HepG2 (cell line): ENCODE results near the gene KRTAP3-3. TPM values are rescaled to one million over a fixed set of nuclear protein-coding genes. Genes with fewer than 3 reads are reported as not detected.
A peak's percentile ranks its signal among the peaks of the same experiment; 100 is the strongest.
"Not testable (repeated sequence)": the region's sequence is repeated elsewhere in the genome, so short reads cannot be mapped to it uniquely, and the experiment has no call there.

Source experiments
- ATAC-seq: fragments of 200-7000 bp; cut with Tn5 transposase; 3 replicates; pipeline ENCODE4 v1.9.1; 2020; ENCODE audit warnings: mild to moderate bottlenecking, moderate library complexity
- BruUV-seq: library from RNA; stranded (reverse); fragments of 400-500 nt; replicated peaks from 2 replicates; lab custom pipeline; 2021; lab: Mats Ljungman, UMichigan
- CTCF ChIA-PET: fragments of 300-600 bp; formaldehyde crosslinking; extraction: SDS; loops from one replicate; lab custom pipeline; 2021; ENCODE audit warnings: low total read pairs, inconsistent platforms, low intra/inter-chr PET ratio; lab: Yijun Ruan, JAX
- POLR2A ChIA-PET: fragments of 350-600 bp; sonication (Branson Sonifier 250); formaldehyde crosslinking; loops from one replicate; lab custom pipeline; 2020; ENCODE audit warnings: antibody characterized with exemption, inconsistent platforms; lab: Yijun Ruan, JAX
- DNase-seq: peaks from one replicate; pipeline ENCODE4 v3.0.0-alpha.2; 2015; ENCODE audit warnings: low spot score
- FAIRE-seq: peaks from 3 replicates; lab custom pipeline; 2011; peaks lifted over from hg19 to GRCh38; lab: Jason Lieb, UNC
- H2AFZ ChIP-seq: one replicate; pipeline ENCODE4 v1.6.1; 2011; ENCODE audit warnings: low read length, inconsistent platforms
- H3K27ac ChIP-seq: fragments of 300-600 bp; 3 replicates; pipeline ENCODE4 v1.8.0; 2011; ENCODE audit warnings: mixed run types, mild to moderate bottlenecking, mixed read lengths, low read length, inconsistent platforms; ENCODE audit not compliant: insufficient read depth; ENCODE audit errors: extremely low read length
- H3K27me3 ChIP-seq, 2 experiments: fragments of 200-600 bp in 1 of 2; 2 replicates in 1 of 2; 3 replicates in 1 of 2; pipeline versions ENCODE4 v1.6.0 to v1.8.0; 2011; ENCODE audit warnings: low read length in 2 of 2, mild to moderate bottlenecking in 2 of 2, moderate library complexity in 2 of 2, inconsistent platforms in 1 of 2; ENCODE audit not compliant: insufficient read depth in 2 of 2, control insufficient read depth in 1 of 2
- H3K36me3 ChIP-seq, 2 experiments: fragments of 200-600 bp in 1 of 2; replicated peaks in 1 of 2; 2 replicates in 1 of 2; 3 replicates in 1 of 2; pipeline versions ENCODE4 v1.5.1 to v1.8.0; 2011; ENCODE audit warnings: low read length in 2 of 2, inconsistent platforms in 1 of 2; ENCODE audit not compliant: insufficient read depth in 2 of 2, control insufficient read depth in 1 of 2
- H3K4me1 ChIP-seq: 2 replicates; pipeline ENCODE4 v1.5.1; 2012; ENCODE audit warnings: low read length, inconsistent platforms; ENCODE audit not compliant: insufficient read depth
- H3K4me2 ChIP-seq: 2 replicates; pipeline ENCODE4 v1.6.0; 2011; ENCODE audit warnings: low read depth, low read length, inconsistent platforms
- H3K4me3 ChIP-seq, 3 experiments: fragments of 200-600 bp in 1 of 3; sonication (generic), shearing (Covaris generic) in 1 of 3; replicated peaks in 1 of 3; 2 replicates each; pipeline ENCODE4 v1.5.1; 2011 to 2016; ENCODE audit warnings: low read length in 3 of 3, inconsistent platforms in 2 of 3, low read depth in 2 of 3, mild to moderate bottlenecking in 2 of 3, control low read depth in 1 of 3, mixed read lengths in 1 of 3; ENCODE audit not compliant: insufficient read depth in 1 of 3
- H3K79me2 ChIP-seq: one replicate; pipeline ENCODE4 v1.6.1; 2011; ENCODE audit warnings: low read length, inconsistent platforms; ENCODE audit not compliant: insufficient read depth
- H3K9ac ChIP-seq: 2 replicates; pipeline ENCODE4 v1.6.0; 2011; ENCODE audit warnings: mild to moderate bottlenecking, low read depth, low read length, inconsistent platforms; ENCODE audit not compliant: insufficient read depth
- H3K9me3 ChIP-seq: 2 replicates; pipeline ENCODE4 v1.5.1; 2012; ENCODE audit warnings: mild to moderate bottlenecking, low read length
- H4K20me1 ChIP-seq: 2 replicates; pipeline ENCODE4 v1.6.0; 2011; ENCODE audit warnings: inconsistent platforms, mild to moderate bottlenecking, low read length, moderate library complexity; ENCODE audit not compliant: insufficient read depth
- STAG1 ChIP-seq: sonication (generic); formaldehyde crosslinking; IDR thresholded peaks from 2 replicates; pipeline ENCODE4 v1.4.0; 2020; ENCODE audit warnings: missing genetic modification reagents
- WGBS: methylation state at CpG from one replicate; pipeline ENCODE4 v1.1.6; 2017; ENCODE audit warnings: low lambda C conversion rate; 5-methylcytosine and 5-hydroxymethylcytosine counted together
- in situ Hi-C: cut with HindIII; loops from 2 replicates; pipeline ENCODE4 v1.10.0; 2017; ENCODE audit warnings: low pct_unique_long_range_greater_than_20kb; ENCODE audit not compliant: extremely low pct_ligation_motif_present
- intact Hi-C: fragments of 100-400 bp; cut with micrococcal nuclease; formaldehyde crosslinking; loops from one replicate; pipeline ENCODE4 v1.10.0; 2022; ENCODE audit not compliant: unreplicated experiment
- polyA plus RNA-seq, 8 experiments: library from polyadenylated mRNA; depleted of rRNA in 3 of 8; stranded (reverse) in 7 of 8; unstranded in 1 of 8; fragments of >200 nt; fragmentation: Illumina TruSeq in 4 of 8; extraction: Trizol in 4 of 8; gene quantifications; 2 replicates each; pipeline versions ENCODE4 v1.2.1 to v1.2.3, GENCODE V29; 2011 to 2016; ENCODE audit warnings: low read depth in 4 of 8, missing spikeins in 1 of 8, mixed read lengths in 1 of 8; ENCODE audit not compliant: insufficient read depth in 1 of 8
- total RNA-seq, 5 experiments: library from RNA; depleted of rRNA; stranded (reverse); fragments of >200 nt; fragmentation: Illumina TruSeq; extraction: Trizol; gene quantifications; 2 replicates each; pipeline ENCODE4 v1.2.3, GENCODE V29; 2016; ENCODE audit warnings: low read depth in 1 of 5
- TF ChIP-seq, protein P1 (sequence below): sonication (generic); formaldehyde crosslinking; IDR thresholded peaks from 2 replicates; pipeline ENCODE4 v1.5.1; 2020; ENCODE audit warnings: mild to moderate bottlenecking, missing genetic modification reagents, moderate library complexity

Gene KRTAP3-3
- total and polyA plus RNA-seq, 2 of the 13 experiments (the other 11 are each of a cell fraction or from before 2014, with no cell fraction given), result not detected

DNA sequence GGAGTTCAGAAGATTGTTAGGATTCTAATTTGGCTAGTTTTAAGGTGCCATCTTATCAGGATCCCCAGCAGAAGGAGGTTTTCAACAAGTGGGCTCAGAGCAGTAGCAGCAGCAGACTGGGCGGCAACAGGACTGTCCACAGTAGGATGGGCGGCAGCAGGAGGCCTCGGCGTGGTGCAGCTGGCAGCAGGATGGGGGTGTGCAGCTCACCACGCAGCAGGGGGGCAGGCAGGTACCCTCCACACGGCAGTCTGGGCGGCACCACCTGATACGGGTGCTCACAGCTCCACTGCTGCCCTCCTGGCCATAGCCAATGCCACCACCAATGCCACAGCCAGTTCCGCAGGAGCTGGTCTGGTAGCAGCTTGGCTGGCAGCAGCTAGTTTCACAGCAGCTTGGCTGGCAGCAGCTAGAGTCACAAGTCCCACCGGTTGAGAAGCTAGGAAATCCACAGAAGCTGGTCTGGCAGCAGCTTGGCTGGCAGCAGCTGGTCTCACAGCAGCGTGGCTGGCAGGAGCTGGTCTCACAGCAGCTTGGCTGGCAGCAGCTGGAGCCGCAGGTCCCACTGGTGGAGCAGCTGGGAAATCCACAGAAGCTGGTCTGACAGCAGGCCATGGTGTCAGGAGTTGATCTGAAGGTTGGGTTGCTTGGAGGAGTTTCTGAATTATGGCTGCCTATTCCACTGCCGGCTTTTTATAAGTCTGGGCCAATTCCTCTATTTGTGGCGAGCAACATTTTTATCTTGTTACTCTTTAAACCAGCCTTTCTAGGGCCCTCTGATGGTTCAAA, 47.0 kb upstream of the KRTAP3-3 start, which contains the start of gene KRTAP1-1:
TSS of gene KRTAP1-1 (minus strand) at position 668 of the 789 bp plus-strand sequence. CDS start at position 615, 53 bp downstream.
- FAIRE-seq, H3K27ac ChIP-seq, BruUV-seq, ATAC-seq, H3K36me3 ChIP-seq, H2AFZ ChIP-seq, in situ Hi-C loops, CTCF ChIA-PET, H3K79me2 ChIP-seq, H3K4me2 ChIP-seq, H3K27me3 ChIP-seq, H3K4me1 ChIP-seq, DNase-seq, H4K20me1 ChIP-seq, POLR2A ChIA-PET, H3K4me3 ChIP-seq, H3K9ac ChIP-seq: not testable (repeated sequence)
- TF ChIP-seq, protein P1, sequence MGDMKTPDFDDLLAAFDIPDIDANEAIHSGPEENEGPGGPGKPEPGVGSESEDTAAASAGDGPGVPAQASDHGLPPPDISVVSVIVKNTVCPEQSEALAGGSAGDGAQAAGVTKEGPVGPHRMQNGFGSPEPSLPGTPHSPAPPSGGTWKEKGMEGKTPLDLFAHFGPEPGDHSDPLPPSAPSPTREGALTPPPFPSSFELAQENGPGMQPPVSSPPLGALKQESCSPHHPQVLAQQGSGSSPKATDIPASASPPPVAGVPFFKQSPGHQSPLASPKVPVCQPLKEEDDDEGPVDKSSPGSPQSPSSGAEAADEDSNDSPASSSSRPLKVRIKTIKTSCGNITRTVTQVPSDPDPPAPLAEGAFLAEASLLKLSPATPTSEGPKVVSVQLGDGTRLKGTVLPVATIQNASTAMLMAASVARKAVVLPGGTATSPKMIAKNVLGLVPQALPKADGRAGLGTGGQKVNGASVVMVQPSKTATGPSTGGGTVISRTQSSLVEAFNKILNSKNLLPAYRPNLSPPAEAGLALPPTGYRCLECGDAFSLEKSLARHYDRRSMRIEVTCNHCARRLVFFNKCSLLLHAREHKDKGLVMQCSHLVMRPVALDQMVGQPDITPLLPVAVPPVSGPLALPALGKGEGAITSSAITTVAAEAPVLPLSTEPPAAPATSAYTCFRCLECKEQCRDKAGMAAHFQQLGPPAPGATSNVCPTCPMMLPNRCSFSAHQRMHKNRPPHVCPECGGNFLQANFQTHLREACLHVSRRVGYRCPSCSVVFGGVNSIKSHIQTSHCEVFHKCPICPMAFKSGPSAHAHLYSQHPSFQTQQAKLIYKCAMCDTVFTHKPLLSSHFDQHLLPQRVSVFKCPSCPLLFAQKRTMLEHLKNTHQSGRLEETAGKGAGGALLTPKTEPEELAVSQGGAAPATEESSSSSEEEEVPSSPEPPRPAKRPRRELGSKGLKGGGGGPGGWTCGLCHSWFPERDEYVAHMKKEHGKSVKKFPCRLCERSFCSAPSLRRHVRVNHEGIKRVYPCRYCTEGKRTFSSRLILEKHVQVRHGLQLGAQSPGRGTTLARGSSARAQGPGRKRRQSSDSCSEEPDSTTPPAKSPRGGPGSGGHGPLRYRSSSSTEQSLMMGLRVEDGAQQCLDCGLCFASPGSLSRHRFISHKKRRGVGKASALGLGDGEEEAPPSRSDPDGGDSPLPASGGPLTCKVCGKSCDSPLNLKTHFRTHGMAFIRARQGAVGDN, result peak; percentile 29
- TF ChIP-seq STAG1 (CRISPR knock-in tag), result 0 out of 2 replicates have a peak, but pooled peaks have one; percentile 3
- H3K9me3 ChIP-seq, result peaks cover 11% of the 10 kb centered on the region
- intact Hi-C loops, result loop anchor here (10.0 kb wide), 1 partner anchor 136 kb away; no protein-coding TSS in a partner anchor
- 71% methylated on average over 10 of the region's 14 CpGs for WGBS
